H9 (cell line): ENCODE measurements around the gene PYROXD2. TPM values are rescaled to one million over a fixed set of nuclear protein-coding genes. Genes with fewer than 3 reads are reported as not detected.

Experiments used
- DNase-seq: peaks from one replicate; pipeline ENCODE4 v3.0.0-alpha.2; 2017
- H2AFZ ChIP-seq: one replicate; pipeline ENCODE4 v1.6.1; 2013; ENCODE audit warnings: mild to moderate bottlenecking, low read length, control low read depth, moderate library complexity
- H2AK5ac ChIP-seq: 2 replicates; pipeline ENCODE4 v1.6.1; 2013; ENCODE audit warnings: low read length, control low read depth, mixed read lengths; ENCODE audit not compliant: insufficient read length
- H2BK120ac ChIP-seq: one replicate; pipeline ENCODE4 v1.6.1; 2013; ENCODE audit warnings: low read depth, mild to moderate bottlenecking, low read length, control low read depth, inconsistent platforms; ENCODE audit not compliant: poor library complexity, severe bottlenecking
- H2BK12ac ChIP-seq: 2 replicates; pipeline ENCODE4 v1.6.1; 2013; ENCODE audit warnings: low read length, control low read depth, mixed read lengths, low read depth; ENCODE audit not compliant: insufficient read length
- H2BK15ac ChIP-seq: 2 replicates; pipeline ENCODE4 v1.6.1; 2013; ENCODE audit warnings: low read depth, low read length, control low read depth
- H2BK20ac ChIP-seq: one replicate; pipeline ENCODE4 v1.6.1; 2013; ENCODE audit warnings: low read depth, mild to moderate bottlenecking, low read length, control low read depth, inconsistent platforms; ENCODE audit not compliant: poor library complexity, severe bottlenecking
- H2BK5ac ChIP-seq: 2 replicates; pipeline ENCODE4 v1.6.1; 2013; ENCODE audit warnings: low read length, control low read depth, mixed read lengths; ENCODE audit not compliant: insufficient read length
- H3K14ac ChIP-seq: 2 replicates; pipeline ENCODE4 v1.6.1; 2013; ENCODE audit warnings: low read length, control low read depth; ENCODE audit not compliant: insufficient read depth
- H3K18ac ChIP-seq: 2 replicates; pipeline ENCODE4 v1.6.1; 2013; ENCODE audit warnings: low read depth, mild to moderate bottlenecking, mixed read lengths, low read length, control low read depth; ENCODE audit not compliant: insufficient read length
- H3K23ac ChIP-seq: 2 replicates; pipeline ENCODE4 v1.6.1; 2013; ENCODE audit warnings: low read length, control low read depth, mixed read lengths, low read depth; ENCODE audit not compliant: insufficient read length
- H3K23me2 ChIP-seq: 2 replicates; pipeline ENCODE4 v1.6.1; 2013; ENCODE audit warnings: low read depth, mild to moderate bottlenecking, mixed read lengths, low read length, control low read depth; ENCODE audit not compliant: insufficient read length, poor library complexity, severe bottlenecking
- H3K27ac ChIP-seq: 2 replicates; pipeline ENCODE4 v1.5.1; 2013; ENCODE audit warnings: low read length, control low read depth, mixed read lengths, low read depth; ENCODE audit not compliant: insufficient read length
- H3K27me3 ChIP-seq: 2 replicates; pipeline ENCODE4 v1.6.1; 2013; ENCODE audit warnings: low read length, control low read depth, inconsistent platforms; ENCODE audit not compliant: insufficient read depth
- H3K4ac ChIP-seq: 2 replicates; pipeline ENCODE4 v1.6.1; 2013; ENCODE audit warnings: low read depth, mild to moderate bottlenecking, control low read depth, inconsistent platforms, low read length, moderate library complexity
- H3K4me1 ChIP-seq: 2 replicates; pipeline ENCODE4 v1.6.1; 2013; ENCODE audit warnings: low read length, control low read depth, inconsistent platforms; ENCODE audit not compliant: insufficient read depth
- H3K4me2 ChIP-seq: 2 replicates; pipeline ENCODE4 v1.6.1; 2013; ENCODE audit warnings: low read length, control low read depth, mixed read lengths; ENCODE audit not compliant: insufficient read length, insufficient read depth
- H3K56ac ChIP-seq: 2 replicates; pipeline ENCODE4 v1.6.1; 2013; ENCODE audit warnings: low read depth, mild to moderate bottlenecking, mixed read lengths, low read length, control low read depth; ENCODE audit not compliant: insufficient read length
- H3K79me1 ChIP-seq: 2 replicates; pipeline ENCODE4 v1.6.1; 2013; ENCODE audit warnings: low read depth, mild to moderate bottlenecking, moderate library complexity, low read length, control low read depth, inconsistent platforms; ENCODE audit not compliant: insufficient read depth, poor library complexity, severe bottlenecking
- H3K79me2 ChIP-seq: 2 replicates; pipeline ENCODE4 v1.6.1; 2013; ENCODE audit warnings: low read length, control low read depth, inconsistent platforms; ENCODE audit not compliant: insufficient read depth
- H3K9ac ChIP-seq: 2 replicates; pipeline ENCODE4 v1.6.1; 2013; ENCODE audit warnings: low read length, control low read depth, mixed read lengths; ENCODE audit not compliant: insufficient read length; ENCODE audit errors: extremely low read depth
- H3K9me3 ChIP-seq: one replicate; pipeline ENCODE4 v1.6.1; 2013; ENCODE audit warnings: low read depth, low read length, inconsistent platforms; ENCODE audit not compliant: control insufficient read depth
- H3T11ph ChIP-seq: one replicate; pipeline ENCODE4 v1.6.1; 2013; ENCODE audit warnings: mild to moderate bottlenecking, low read length, control low read depth, inconsistent platforms
- H4K20me1 ChIP-seq: one replicate; pipeline ENCODE4 v1.6.1; 2013; ENCODE audit not compliant: control insufficient read depth, insufficient read length, insufficient read depth
- H4K5ac ChIP-seq: 2 replicates; pipeline ENCODE4 v1.6.1; 2013; ENCODE audit warnings: low read depth, mild to moderate bottlenecking, mixed read lengths, low read length, control low read depth; ENCODE audit not compliant: insufficient read length
- H4K8ac ChIP-seq: replicated peaks from 2 replicates; pipeline ENCODE4 v1.6.1; 2013; ENCODE audit warnings: low read length, control low read depth, mixed read lengths, low read depth; ENCODE audit not compliant: insufficient read length
- H4K91ac ChIP-seq: 2 replicates; pipeline ENCODE4 v1.6.1; 2013; ENCODE audit warnings: low read depth, mild to moderate bottlenecking, moderate library complexity, mixed read lengths, low read length, control low read depth; ENCODE audit not compliant: insufficient read length
- H3K27ac Mint-ChIP-seq, 3 experiments: 2 replicates in 2 of 3; 3 replicates in 1 of 3; pipeline ENCODE4 v1.8.0; 2020 to 2021; ENCODE audit warnings: mixed read lengths in 3 of 3, mild to moderate bottlenecking in 1 of 3, moderate library complexity in 1 of 3
- H3K27me3 Mint-ChIP-seq: 2 replicates; pipeline ENCODE4 v1.8.0; 2021; ENCODE audit warnings: low read depth, mild to moderate bottlenecking, moderate library complexity, mixed read lengths
- H3K36me3 Mint-ChIP-seq, 3 experiments: 2 replicates in 2 of 3; 3 replicates in 1 of 3; pipeline ENCODE4 v1.8.0; 2020 to 2021; ENCODE audit warnings: low read depth in 3 of 3, mixed read lengths in 3 of 3; ENCODE audit not compliant: insufficient read depth in 1 of 3
- H3K4me1 Mint-ChIP-seq, 2 experiments: 2 replicates each; pipeline ENCODE4 v1.8.0; 2020; ENCODE audit warnings: mixed read lengths in 2 of 2
- H3K4me3 Mint-ChIP-seq, 2 experiments: 2 replicates in 1 of 2; 3 replicates in 1 of 2; pipeline ENCODE4 v1.8.0; 2020 to 2021; ENCODE audit warnings: mild to moderate bottlenecking in 2 of 2, mixed read lengths in 2 of 2, moderate library complexity in 1 of 2
- H3K9me3 Mint-ChIP-seq, 2 experiments: 2 replicates in 1 of 2; 3 replicates in 1 of 2; pipeline ENCODE4 v1.8.0; 2020; ENCODE audit warnings: mild to moderate bottlenecking in 2 of 2, mixed read lengths in 2 of 2, moderate library complexity in 1 of 2
- WGBS: extraction: QIAGEN DNeasy Blood & Tissue Kit; methylation state at CpG from one replicate; pipeline ENCODE4 v1.1.7; 2013; ENCODE audit warnings: missing lambda C conversion rate, low lambda C conversion rate, mixed read lengths; ENCODE audit not compliant: insufficient read length; ENCODE audit errors: extremely low coverage; 5-methylcytosine and 5-hydroxymethylcytosine counted together
- total RNA-seq: library from RNA; stranded (reverse); gene quantifications from 2 replicates; pipeline ENCODE4 v1.2.1, GENCODE V29; 2021
- TF ChIP-seq, protein P1 (sequence below): fragments of 200-600 bp; sonication (generic); conservative IDR thresholded peaks from 3 replicates; pipeline ENCODE4 v1.8.0; 2021; ENCODE audit warnings: antibody characterized with exemption, mild to moderate bottlenecking

PYROXD2 gene
- total RNA-seq, 1 experiment from 2014 or later, result 5.3 TPM

DNA sequence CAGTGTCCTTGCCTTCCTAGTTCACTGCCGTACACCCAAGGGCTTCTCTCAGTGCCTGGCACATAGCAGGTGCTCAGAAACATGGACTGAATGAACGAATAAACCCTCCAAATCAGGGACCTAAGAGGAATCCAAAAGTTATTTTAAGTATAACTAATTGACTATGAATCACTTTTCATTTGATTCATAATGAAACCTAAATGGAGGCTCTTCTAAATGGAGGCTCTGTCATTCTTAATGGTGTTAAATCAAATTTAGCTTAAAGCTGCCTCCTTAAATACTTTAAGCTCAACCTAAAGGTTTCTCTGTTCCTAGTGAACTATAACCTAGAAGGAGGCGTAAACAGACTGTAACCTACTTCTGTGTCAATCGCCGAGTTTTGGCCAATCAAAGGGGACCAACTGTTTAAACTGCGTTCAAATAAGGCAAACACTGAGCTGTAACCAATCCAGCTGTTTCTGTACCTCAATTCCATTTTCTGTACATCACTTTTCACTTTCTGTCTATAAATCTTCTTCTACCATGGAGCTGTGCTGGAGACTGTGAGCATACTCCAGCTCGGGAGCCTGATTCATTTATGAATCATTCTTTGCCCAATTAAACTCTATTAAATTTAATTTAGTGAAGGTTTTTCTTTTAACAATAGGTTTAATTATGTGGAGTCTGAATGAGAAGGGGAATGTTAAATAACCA is 11.0 kb downstream of the PYROXD2 start:
- H3K27ac Mint-ChIP-seq, result no peak overlapping the region
- no peak overlapping the region for H3K4me2 ChIP-seq
- no peak overlapping the region for H4K8ac ChIP-seq
- H2BK12ac ChIP-seq, result no peak overlapping the region
- no peak overlapping the region for H3K4me3 Mint-ChIP-seq
- no peaks in the 10 kb centered on the region; the same call in 1 of the 2 replicates for H3K4me1 ChIP-seq
- no peak overlapping the region for H3K27ac ChIP-seq
- H4K91ac ChIP-seq, result no peak overlapping the region
- TF ChIP-seq, protein P1, sequence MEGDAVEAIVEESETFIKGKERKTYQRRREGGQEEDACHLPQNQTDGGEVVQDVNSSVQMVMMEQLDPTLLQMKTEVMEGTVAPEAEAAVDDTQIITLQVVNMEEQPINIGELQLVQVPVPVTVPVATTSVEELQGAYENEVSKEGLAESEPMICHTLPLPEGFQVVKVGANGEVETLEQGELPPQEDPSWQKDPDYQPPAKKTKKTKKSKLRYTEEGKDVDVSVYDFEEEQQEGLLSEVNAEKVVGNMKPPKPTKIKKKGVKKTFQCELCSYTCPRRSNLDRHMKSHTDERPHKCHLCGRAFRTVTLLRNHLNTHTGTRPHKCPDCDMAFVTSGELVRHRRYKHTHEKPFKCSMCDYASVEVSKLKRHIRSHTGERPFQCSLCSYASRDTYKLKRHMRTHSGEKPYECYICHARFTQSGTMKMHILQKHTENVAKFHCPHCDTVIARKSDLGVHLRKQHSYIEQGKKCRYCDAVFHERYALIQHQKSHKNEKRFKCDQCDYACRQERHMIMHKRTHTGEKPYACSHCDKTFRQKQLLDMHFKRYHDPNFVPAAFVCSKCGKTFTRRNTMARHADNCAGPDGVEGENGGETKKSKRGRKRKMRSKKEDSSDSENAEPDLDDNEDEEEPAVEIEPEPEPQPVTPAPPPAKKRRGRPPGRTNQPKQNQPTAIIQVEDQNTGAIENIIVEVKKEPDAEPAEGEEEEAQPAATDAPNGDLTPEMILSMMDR, result no peak
- no peak overlapping the region for H3T11ph ChIP-seq
- H4K20me1 ChIP-seq, result no peaks in the 10 kb centered on the region
- H2AK5ac ChIP-seq, result no peak overlapping the region
- H4K5ac ChIP-seq, result no peak overlapping the region
- no peaks in the 10 kb centered on the region for H3K79me1 ChIP-seq
- H3K9me3 ChIP-seq, result no peaks in the 10 kb centered on the region
- H2AFZ ChIP-seq, result no peak overlapping the region
- H3K4me1 Mint-ChIP-seq, result peaks cover 5 to 8% of the 10 kb centered on the region in 2 experiments
- no peak overlapping the region for H3K4ac ChIP-seq
- H2BK20ac ChIP-seq, result no peak overlapping the region
- H3K27me3 Mint-ChIP-seq, result no peaks in the 10 kb centered on the region
- no peak overlapping the region for H3K9ac ChIP-seq
- H3K79me2 ChIP-seq, result no peaks in the 10 kb centered on the region
- H3K36me3 Mint-ChIP-seq, result no peaks in the 10 kb centered on the region; a peak in 2 of 7 replicates
- no peak overlapping the region for H3K23ac ChIP-seq
- DNase-seq, result no peak
- H3K56ac ChIP-seq, result no peak overlapping the region
- no peak overlapping the region for H3K18ac ChIP-seq
- no peaks in the 10 kb centered on the region for H3K23me2 ChIP-seq
- no peak overlapping the region for H2BK120ac ChIP-seq
- no peak overlapping the region for H3K14ac ChIP-seq
- no CpG with 5 or more reads among the region's 7 CpGs for WGBS
- H2BK5ac ChIP-seq, result no peak overlapping the region
- H3K9me3 Mint-ChIP-seq, result no peaks in the 10 kb centered on the region
- H2BK15ac ChIP-seq, result no peak overlapping the region
- H3K27me3 ChIP-seq, result no peaks in the 10 kb centered on the region
